Articular chondrocyte of knee joint (primary cell): ENCODE measurements around the gene BGLAP. TPM values are rescaled to one million over a fixed set of nuclear protein-coding genes. Genes with fewer than 3 reads are reported as not detected.

Experiments used
- small RNA-seq: library from RNA; depleted of rRNA; stranded (forward); fragments of <200 nt; gene quantifications from one replicate; pipeline ENCODE3, GENCODE V24; 2012
- total RNA-seq: library from RNA; depleted of rRNA; stranded (reverse); fragments of >200 nt; gene quantifications from 2 replicates; pipeline ENCODE4 v1.2.3, GENCODE V29; 2012

The BGLAP gene
- total RNA-seq = 0.32 TPM in 1 of 2 replicates, not detected in the other

GRCh38 chr1:156241926-156242325 is at the start of gene BGLAP:
Gene BGLAP (plus strand): TSS chr1:156242184. CDS start chr1:156242232, 48 bp downstream.

GRCh38 chr1:156193488-156194299 is 48.3 kb upstream of the BGLAP start, which contains the start of gene SLC25A44:
Gene SLC25A44 (plus strand): TSS chr1:156194104. CDS start chr1:156199848, 5,744 bp downstream.

GRCh38 chr1:156212833-156213643 is 28.9 kb upstream of the BGLAP start, which contains the start of gene PMF1:
Gene PMF1 (plus strand): TSS chr1:156213007. CDS start chr1:156213016, 9 bp downstream.

GRCh38 chr1:156247460-156248322 is 5.7 kb downstream of the BGLAP start, which contains the start of gene PAQR6:
Gene PAQR6 (minus strand): TSS chr1:156248056. CDS start chr1:156246731, 1,325 bp downstream.

GRCh38 chr1:156282479-156283222 is 40.7 kb downstream of the BGLAP start, which contains the start of gene SMG5:
Gene SMG5 (minus strand): TSS chr1:156282825. CDS start chr1:156282680, 145 bp downstream.

GRCh38 chr1:156284112-156284511 is 42.1 kb downstream of the BGLAP start, which contains the start of gene TMEM79:
Gene TMEM79 (plus strand): TSS chr1:156284325. CDS start chr1:156285227, 902 bp downstream.

Small RNA genes lying within 50 kb of the gene (small RNA-seq; reads per million reads assigned to genes)
- gene RF00568 = not detected

Other genes with a start within 250 kb of the BGLAP start
- 513 and 533 TPM in 2 replicates for gene SSR2, start 221.2 kb upstream of the BGLAP start, total RNA-seq
- 9.9 and 12.3 TPM in 2 replicates for gene UBQLN4, start 188.4 kb upstream of the BGLAP start, total RNA-seq
- gene LAMTOR2, start 187.4 kb upstream of the BGLAP start, total RNA-seq = 35.1 and 35.9 TPM in 2 replicates
- 0.13 TPM in 1 of 2 replicates, not detected in the other for gene RAB25, start 181.0 kb upstream of the BGLAP start, total RNA-seq
- gene MEX3A, start 159.7 kb upstream of the BGLAP start, total RNA-seq = 0.91 and 1.1 TPM in 2 replicates
- gene LMNA, start 127.5 kb upstream of the BGLAP start, total RNA-seq = 866 and 1,017 TPM in 2 replicates
- gene SEMA4A, start 88.6 kb upstream of the BGLAP start, total RNA-seq = 2.5 and 2.9 TPM in 2 replicates
- 11.0 and 15.3 TPM in 2 replicates for gene SLC25A44, start 48.1 kb upstream of the BGLAP start, total RNA-seq
- 27.6 and 32.4 TPM in 2 replicates for gene PMF1, start 29.2 kb upstream of the BGLAP start, total RNA-seq
- 0.26 and 0.43 TPM in 2 replicates for gene PAQR6, start 5.9 kb downstream of the BGLAP start, total RNA-seq
- 31.4 and 37.4 TPM in 2 replicates for gene SMG5, start 40.6 kb downstream of the BGLAP start, total RNA-seq
- gene TMEM79, start 42.1 kb downstream of the BGLAP start, total RNA-seq = 0.91 and 1.2 TPM in 2 replicates
- 79.1 and 92.9 TPM in 2 replicates for gene GLMP, start 53.5 kb downstream of the BGLAP start, total RNA-seq
- gene VHLL, start 57.1 kb downstream of the BGLAP start, total RNA-seq = 0.22 TPM in 1 of 2 replicates, not detected in the other
- gene CCT3, start 96.1 kb downstream of the BGLAP start, total RNA-seq = 195 and 293 TPM in 2 replicates
- gene TSACC, start 96.3 kb downstream of the BGLAP start, total RNA-seq = 0.65 TPM in 1 of 2 replicates, not detected in the other
- not detected in 2 replicates for gene RHBG, start 127.0 kb downstream of the BGLAP start, total RNA-seq